H1 (cell line): ENCODE data around the gene HELZ2. TPM values are rescaled to one million over a fixed set of nuclear protein-coding genes. Genes with fewer than 3 reads are reported as not detected.

Experiments
- NANOG ChIP-seq: IDR thresholded peaks from 2 replicates; pipeline ENCODE4 v1.6.1; 2011; ENCODE audit warnings: low read length, low read depth, mild to moderate bottlenecking, inconsistent platforms; ENCODE audit not compliant: insufficient read depth, poor library complexity, severe bottlenecking
- polyA plus RNA-seq, 7 experiments: library from polyadenylated mRNA; depleted of rRNA in 3 of 7; stranded (reverse) in 5 of 7; unstranded in 2 of 7; fragments of >200 nt in 5 of 7; fragments of 200-250 nt in 2 of 7; gene quantifications; 1 replicate in 5 of 7; 2 replicates in 1 of 7; 4 replicates in 1 of 7; pipeline versions ENCODE4 v1.2.1 to v1.2.3, GENCODE V29; 2011 to 2013; ENCODE audit warnings: missing spikeins in 2 of 7, mixed read lengths in 2 of 7
- total RNA-seq: library from RNA; stranded (reverse); fragmentation: NEBNext Ultra II Directional; extraction: Animal tissue kit (Norgen Biotek cat#: 25700); gene quantifications from 2 replicates; pipeline ENCODE4 v1.2.1, GENCODE V29; 2021
- TF ChIP-seq, protein P1 (sequence below): fragments of 300-600 bp; sonication (generic); IDR thresholded peaks from 2 replicates; pipeline ENCODE4 v1.7.1; 2012; ENCODE audit warnings: low read length, moderate library complexity, mild to moderate bottlenecking, inconsistent platforms; ENCODE audit not compliant: insufficient replicate concordance

HELZ2 gene
- total and polyA plus RNA-seq, 2 of the 8 experiments (the other 6 are each of a cell fraction or from before 2014, with no cell fraction given) = 7.9 to 17.5 TPM

DNA sequence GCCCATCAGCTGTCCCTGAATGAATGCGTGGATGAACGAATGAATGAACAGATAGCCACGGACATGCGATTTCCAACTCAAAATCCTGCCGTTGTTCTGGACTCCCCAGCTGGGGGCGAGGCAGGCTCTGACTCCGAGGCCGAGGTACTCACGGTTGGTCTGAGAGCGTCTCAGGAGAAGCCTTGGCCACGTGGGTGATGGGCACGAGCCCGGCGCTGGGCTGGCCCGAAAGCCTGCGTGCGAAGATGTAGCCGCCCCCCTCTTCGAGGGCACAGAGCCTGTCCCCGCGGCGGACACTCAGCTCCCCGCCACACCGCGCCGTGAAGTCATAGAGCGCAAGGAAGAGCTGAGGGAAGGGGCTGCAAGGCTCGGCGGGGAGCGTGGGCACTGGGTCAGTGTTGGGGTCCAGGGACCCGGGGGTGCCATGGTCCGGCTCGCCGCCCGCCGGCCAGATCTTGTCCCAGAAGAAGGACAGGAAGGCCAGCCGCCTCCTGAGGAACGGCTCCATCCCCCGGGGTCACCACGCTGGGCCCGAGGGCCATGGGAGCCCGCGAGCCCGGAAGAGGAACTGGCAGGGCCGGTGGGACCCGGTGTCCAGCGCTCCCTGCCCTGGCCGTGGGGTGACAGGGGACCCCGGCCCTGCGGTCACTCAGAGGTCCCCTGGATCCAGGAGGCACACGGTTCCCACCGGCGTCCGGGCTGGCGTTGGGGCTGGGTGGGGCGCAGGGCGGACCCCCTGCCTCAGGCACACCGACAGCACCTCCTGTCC, 26.9 kb downstream of the HELZ2 start (continued):
- TF ChIP-seq, protein P1, sequence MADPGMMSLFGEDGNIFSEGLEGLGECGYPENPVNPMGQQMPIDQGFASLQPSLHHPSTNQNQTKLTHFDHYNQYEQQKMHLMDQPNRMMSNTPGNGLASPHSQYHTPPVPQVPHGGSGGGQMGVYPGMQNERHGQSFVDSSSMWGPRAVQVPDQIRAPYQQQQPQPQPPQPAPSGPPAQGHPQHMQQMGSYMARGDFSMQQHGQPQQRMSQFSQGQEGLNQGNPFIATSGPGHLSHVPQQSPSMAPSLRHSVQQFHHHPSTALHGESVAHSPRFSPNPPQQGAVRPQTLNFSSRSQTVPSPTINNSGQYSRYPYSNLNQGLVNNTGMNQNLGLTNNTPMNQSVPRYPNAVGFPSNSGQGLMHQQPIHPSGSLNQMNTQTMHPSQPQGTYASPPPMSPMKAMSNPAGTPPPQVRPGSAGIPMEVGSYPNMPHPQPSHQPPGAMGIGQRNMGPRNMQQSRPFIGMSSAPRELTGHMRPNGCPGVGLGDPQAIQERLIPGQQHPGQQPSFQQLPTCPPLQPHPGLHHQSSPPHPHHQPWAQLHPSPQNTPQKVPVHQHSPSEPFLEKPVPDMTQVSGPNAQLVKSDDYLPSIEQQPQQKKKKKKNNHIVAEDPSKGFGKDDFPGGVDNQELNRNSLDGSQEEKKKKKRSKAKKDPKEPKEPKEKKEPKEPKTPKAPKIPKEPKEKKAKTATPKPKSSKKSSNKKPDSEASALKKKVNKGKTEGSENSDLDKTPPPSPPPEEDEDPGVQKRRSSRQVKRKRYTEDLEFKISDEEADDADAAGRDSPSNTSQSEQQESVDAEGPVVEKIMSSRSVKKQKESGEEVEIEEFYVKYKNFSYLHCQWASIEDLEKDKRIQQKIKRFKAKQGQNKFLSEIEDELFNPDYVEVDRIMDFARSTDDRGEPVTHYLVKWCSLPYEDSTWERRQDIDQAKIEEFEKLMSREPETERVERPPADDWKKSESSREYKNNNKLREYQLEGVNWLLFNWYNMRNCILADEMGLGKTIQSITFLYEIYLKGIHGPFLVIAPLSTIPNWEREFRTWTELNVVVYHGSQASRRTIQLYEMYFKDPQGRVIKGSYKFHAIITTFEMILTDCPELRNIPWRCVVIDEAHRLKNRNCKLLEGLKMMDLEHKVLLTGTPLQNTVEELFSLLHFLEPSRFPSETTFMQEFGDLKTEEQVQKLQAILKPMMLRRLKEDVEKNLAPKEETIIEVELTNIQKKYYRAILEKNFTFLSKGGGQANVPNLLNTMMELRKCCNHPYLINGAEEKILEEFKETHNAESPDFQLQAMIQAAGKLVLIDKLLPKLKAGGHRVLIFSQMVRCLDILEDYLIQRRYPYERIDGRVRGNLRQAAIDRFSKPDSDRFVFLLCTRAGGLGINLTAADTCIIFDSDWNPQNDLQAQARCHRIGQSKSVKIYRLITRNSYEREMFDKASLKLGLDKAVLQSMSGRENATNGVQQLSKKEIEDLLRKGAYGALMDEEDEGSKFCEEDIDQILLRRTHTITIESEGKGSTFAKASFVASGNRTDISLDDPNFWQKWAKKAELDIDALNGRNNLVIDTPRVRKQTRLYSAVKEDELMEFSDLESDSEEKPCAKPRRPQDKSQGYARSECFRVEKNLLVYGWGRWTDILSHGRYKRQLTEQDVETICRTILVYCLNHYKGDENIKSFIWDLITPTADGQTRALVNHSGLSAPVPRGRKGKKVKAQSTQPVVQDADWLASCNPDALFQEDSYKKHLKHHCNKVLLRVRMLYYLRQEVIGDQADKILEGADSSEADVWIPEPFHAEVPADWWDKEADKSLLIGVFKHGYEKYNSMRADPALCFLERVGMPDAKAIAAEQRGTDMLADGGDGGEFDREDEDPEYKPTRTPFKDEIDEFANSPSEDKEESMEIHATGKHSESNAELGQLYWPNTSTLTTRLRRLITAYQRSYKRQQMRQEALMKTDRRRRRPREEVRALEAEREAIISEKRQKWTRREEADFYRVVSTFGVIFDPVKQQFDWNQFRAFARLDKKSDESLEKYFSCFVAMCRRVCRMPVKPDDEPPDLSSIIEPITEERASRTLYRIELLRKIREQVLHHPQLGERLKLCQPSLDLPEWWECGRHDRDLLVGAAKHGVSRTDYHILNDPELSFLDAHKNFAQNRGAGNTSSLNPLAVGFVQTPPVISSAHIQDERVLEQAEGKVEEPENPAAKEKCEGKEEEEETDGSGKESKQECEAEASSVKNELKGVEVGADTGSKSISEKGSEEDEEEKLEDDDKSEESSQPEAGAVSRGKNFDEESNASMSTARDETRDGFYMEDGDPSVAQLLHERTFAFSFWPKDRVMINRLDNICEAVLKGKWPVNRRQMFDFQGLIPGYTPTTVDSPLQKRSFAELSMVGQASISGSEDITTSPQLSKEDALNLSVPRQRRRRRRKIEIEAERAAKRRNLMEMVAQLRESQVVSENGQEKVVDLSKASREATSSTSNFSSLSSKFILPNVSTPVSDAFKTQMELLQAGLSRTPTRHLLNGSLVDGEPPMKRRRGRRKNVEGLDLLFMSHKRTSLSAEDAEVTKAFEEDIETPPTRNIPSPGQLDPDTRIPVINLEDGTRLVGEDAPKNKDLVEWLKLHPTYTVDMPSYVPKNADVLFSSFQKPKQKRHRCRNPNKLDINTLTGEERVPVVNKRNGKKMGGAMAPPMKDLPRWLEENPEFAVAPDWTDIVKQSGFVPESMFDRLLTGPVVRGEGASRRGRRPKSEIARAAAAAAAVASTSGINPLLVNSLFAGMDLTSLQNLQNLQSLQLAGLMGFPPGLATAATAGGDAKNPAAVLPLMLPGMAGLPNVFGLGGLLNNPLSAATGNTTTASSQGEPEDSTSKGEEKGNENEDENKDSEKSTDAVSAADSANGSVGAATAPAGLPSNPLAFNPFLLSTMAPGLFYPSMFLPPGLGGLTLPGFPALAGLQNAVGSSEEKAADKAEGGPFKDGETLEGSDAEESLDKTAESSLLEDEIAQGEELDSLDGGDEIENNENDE = no peak
- TF ChIP-seq NANOG = no peak
